CD4-positive, CD25-positive, alpha-beta regulatory T cell (primary cell): ENCODE measurements around the gene PDGFC. TPM values are rescaled to one million over a fixed set of nuclear protein-coding genes. Genes with fewer than 3 reads are reported as not detected.

Experiments used
- ATAC-seq, 2 donors: fragments of 150-1000 bp; cut with Tn5 transposase; one replicate each; pipeline ENCODE4 v1.10.0; 2021; ENCODE audit warnings: low read depth in 2 of 2, moderate number of reproducible peaks in 2 of 2, moderate library complexity in 1 of 2
- DNase-seq, 3 donors: peaks; one replicate each; pipeline versions ENCODE4 v3.0.0 to v3.0.0-alpha.2; 2012 to 2022; ENCODE audit warnings: mixed read lengths in 1 of 3
- H3K27ac ChIP-seq: one replicate; pipeline ENCODE4 v1.7.0; 2013; ENCODE audit warnings: mild to moderate bottlenecking, low read length; ENCODE audit not compliant: insufficient read depth, poor library complexity, severe bottlenecking
- H3K27me3 ChIP-seq: one replicate; pipeline ENCODE4 v1.7.0; 2013; ENCODE audit warnings: low read length; ENCODE audit not compliant: control insufficient read depth, insufficient read depth
- H3K36me3 ChIP-seq: one replicate; pipeline ENCODE4 v1.7.0; 2013; ENCODE audit warnings: mild to moderate bottlenecking, low read length, moderate library complexity; ENCODE audit not compliant: control insufficient read depth, insufficient read depth
- H3K4me1 ChIP-seq: 2 replicates; pipeline ENCODE4 v1.7.0; 2013; ENCODE audit warnings: mild to moderate bottlenecking, low read length; ENCODE audit not compliant: insufficient read depth, control insufficient read depth, poor library complexity, severe bottlenecking
- H3K4me3 ChIP-seq: one replicate; pipeline ENCODE4 v1.7.0; 2013; ENCODE audit warnings: low read depth, mild to moderate bottlenecking, low read length, moderate library complexity
- H3K9me3 ChIP-seq, 2 experiments: 1 replicate in 1 of 2; 2 replicates in 1 of 2; pipeline ENCODE4 v1.7.0; 2013; ENCODE audit warnings: low read length in 2 of 2, mild to moderate bottlenecking in 1 of 2, moderate library complexity in 1 of 2; ENCODE audit not compliant: control insufficient read depth in 2 of 2
- H3K27ac Mint-ChIP-seq, 3 donors: one replicate each; pipeline ENCODE4 v1.8.0; 2020 to 2022; ENCODE audit warnings: mild to moderate bottlenecking in 3 of 3, mixed read lengths in 3 of 3, moderate library complexity in 2 of 3
- H3K27me3 Mint-ChIP-seq: one replicate; pipeline ENCODE4 v1.8.0; 2022; ENCODE audit warnings: mild to moderate bottlenecking, mixed read lengths
- H3K36me3 Mint-ChIP-seq: one replicate; pipeline ENCODE4 v1.8.0; 2020; ENCODE audit warnings: mixed read lengths
- H3K4me1 Mint-ChIP-seq, 4 donors: one replicate each; pipeline ENCODE4 v1.8.0; 2020 to 2022; ENCODE audit warnings: mixed read lengths in 4 of 4, mild to moderate bottlenecking in 1 of 4
- H3K4me3 Mint-ChIP-seq, 4 donors: one replicate each; pipeline ENCODE4 v1.8.0; 2020 to 2022; ENCODE audit warnings: mild to moderate bottlenecking in 4 of 4, mixed read lengths in 4 of 4, moderate library complexity in 3 of 4
- H3K9me3 Mint-ChIP-seq, 7 donors: one replicate each; pipeline ENCODE4 v1.8.0; 2020 to 2022; ENCODE audit warnings: mixed read lengths in 7 of 7, mild to moderate bottlenecking in 3 of 7, moderate library complexity in 2 of 7
- polyA plus RNA-seq, 4 donors: library from polyadenylated mRNA; unstranded; fragments of 300-500 nt; fragmentation: Illumina TruSeq; gene quantifications; one replicate each; pipeline ENCODE4 v1.2.3, GENCODE V29; 2021
- total RNA-seq: library from RNA; stranded (reverse); gene quantifications from one replicate; pipeline ENCODE4 v1.2.3, GENCODE V29; 2022

The PDGFC gene
- total and polyA plus RNA-seq, 5 donors from 2014 or later = 0.62 TPM; not detected in 4

DNA sequence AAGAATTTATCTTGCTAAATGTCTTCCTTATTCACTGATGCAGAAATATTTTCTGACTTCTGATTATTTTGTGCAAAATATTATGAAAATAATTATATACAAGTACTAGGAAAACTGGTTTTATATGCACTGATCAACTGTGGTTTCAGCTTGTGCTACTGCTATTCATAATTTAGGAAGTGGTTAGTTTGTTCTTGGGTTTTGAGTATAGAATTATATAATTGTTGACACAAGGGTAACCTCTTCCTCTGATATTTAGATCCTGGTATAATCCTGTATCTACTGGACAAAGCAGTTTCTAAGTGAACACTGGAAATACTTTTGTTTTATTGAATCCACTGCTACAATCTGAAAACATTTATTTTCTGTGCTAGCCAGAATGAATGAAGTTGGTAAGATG is 182.8 kb downstream of the PDGFC start:
- H3K4me3 ChIP-seq = no peak overlapping the region
- no peak for DNase-seq
- no peak overlapping the region for H3K27ac ChIP-seq
- no peaks in the 10 kb centered on the region for H3K4me1 Mint-ChIP-seq
- ATAC-seq = no peak
- H3K27me3 ChIP-seq = no peaks in the 10 kb centered on the region
- H3K27ac Mint-ChIP-seq = no peak overlapping the region
- H3K9me3 Mint-ChIP-seq = peaks cover 0 to 7% (median 2%) of the 10 kb centered on the region in 7 donors
- H3K36me3 ChIP-seq = no peaks in the 10 kb centered on the region
- no peaks in the 10 kb centered on the region for H3K27me3 Mint-ChIP-seq
- no peaks in the 10 kb centered on the region for H3K4me1 ChIP-seq
- peaks cover 0 to 3% of the 10 kb centered on the region in 2 experiments for H3K9me3 ChIP-seq
- H3K4me3 Mint-ChIP-seq = no peak overlapping the region
- H3K36me3 Mint-ChIP-seq = no peaks in the 10 kb centered on the region

- Mint-ChIP-seq H3K9me3 (peaks cover 0 to 14% (median 4%) of the 10 kb centered on the region in 7 donors), H3K4me1 (no peaks in the 10 kb centered on the region), H3K4me3 (no peak overlapping the region), H3K27ac (no peak overlapping the region), H3K27me3 (no peaks in the 10 kb centered on the region), H3K36me3 (no peaks in the 10 kb centered on the region)
- no peaks in the 10 kb centered on the region for H3K4me1 ChIP-seq
- DNase-seq (no peak), ATAC-seq (no peak)
- H3K9me3 ChIP-seq = peaks cover 0 to 3% of the 10 kb centered on the region in 2 experiments
- no peak overlapping the region for H3K27ac ChIP-seq
- H3K36me3 ChIP-seq = no peaks in the 10 kb centered on the region
- no peaks in the 10 kb centered on the region for H3K27me3 ChIP-seq
- no peak overlapping the region for H3K4me3 ChIP-seq
Observed at GRCh38 chr4:156786713-156787112, 184.9 kb downstream of the PDGFC start.

DNA sequence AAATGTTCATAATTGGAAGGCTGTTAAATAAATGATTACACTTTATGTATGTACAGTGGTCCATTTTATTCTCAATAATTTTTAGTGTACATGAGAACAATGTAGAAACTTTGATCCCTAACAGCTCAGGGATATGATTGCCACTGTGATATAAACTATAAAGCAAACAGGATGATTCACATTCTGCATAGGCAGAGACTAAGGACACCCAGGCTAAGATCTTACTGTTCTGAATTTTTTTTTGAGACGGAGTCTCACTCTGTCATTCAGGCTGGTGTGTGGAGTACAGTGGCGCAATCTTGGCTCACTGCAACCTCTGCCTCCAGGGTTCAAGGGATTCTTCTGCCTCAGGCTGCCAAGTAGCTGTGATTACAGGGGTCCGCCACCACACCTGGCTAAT is 186.6 kb downstream of the PDGFC start:
- H3K27me3 ChIP-seq = no peaks in the 10 kb centered on the region
- Mint-ChIP-seq H3K27me3 (no peaks in the 10 kb centered on the region), H3K4me1 (no peaks in the 10 kb centered on the region), H3K4me3 (no peak overlapping the region), H3K27ac (no peak overlapping the region), H3K9me3 (peaks cover 0 to 13% (median 7%) of the 10 kb centered on the region in 7 donors), H3K36me3 (no peaks in the 10 kb centered on the region)
- no peak overlapping the region for H3K27ac ChIP-seq
- H3K4me1 ChIP-seq = no peaks in the 10 kb centered on the region
- no peak overlapping the region for H3K4me3 ChIP-seq
- H3K36me3 ChIP-seq = no peaks in the 10 kb centered on the region
- H3K9me3 ChIP-seq = peaks cover 0 to 3% of the 10 kb centered on the region in 2 experiments
- DNase-seq = no peak
- ATAC-seq = no peak

DNA sequence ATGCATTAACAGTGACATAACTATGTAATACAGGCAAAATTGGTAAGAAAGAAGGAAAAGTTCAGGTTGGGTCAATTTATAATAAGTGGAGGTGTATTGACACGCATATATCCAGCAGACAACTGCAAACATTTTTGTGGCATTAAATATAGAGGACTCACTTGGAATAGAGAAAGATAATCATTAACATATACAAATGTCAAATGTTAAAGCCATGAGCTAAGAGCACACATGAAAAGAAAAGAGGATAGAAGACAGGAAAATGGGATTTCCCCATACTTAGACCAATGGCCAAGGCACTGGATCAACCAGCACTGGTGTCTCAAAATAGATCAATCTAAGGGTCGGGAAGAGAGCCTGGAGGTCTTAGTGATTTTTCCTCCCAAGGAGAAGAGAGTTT is 187.6 kb downstream of the PDGFC start:
- H3K27me3 ChIP-seq = no peaks in the 10 kb centered on the region
- H3K4me3 ChIP-seq = no peak overlapping the region
- Mint-ChIP-seq H3K4me1 (no peaks in the 10 kb centered on the region), H3K9me3 (peaks cover 0 to 13% (median 7%) of the 10 kb centered on the region in 7 donors), H3K27me3 (no peaks in the 10 kb centered on the region), H3K36me3 (no peaks in the 10 kb centered on the region), H3K4me3 (no peak overlapping the region), H3K27ac (no peak overlapping the region)
- H3K4me1 ChIP-seq = no peaks in the 10 kb centered on the region
- DNase-seq (no peak), ATAC-seq (no peak)
- peaks cover 0 to 3% of the 10 kb centered on the region in 2 experiments for H3K9me3 ChIP-seq
- no peaks in the 10 kb centered on the region for H3K36me3 ChIP-seq
- no peak overlapping the region for H3K27ac ChIP-seq

DNA sequence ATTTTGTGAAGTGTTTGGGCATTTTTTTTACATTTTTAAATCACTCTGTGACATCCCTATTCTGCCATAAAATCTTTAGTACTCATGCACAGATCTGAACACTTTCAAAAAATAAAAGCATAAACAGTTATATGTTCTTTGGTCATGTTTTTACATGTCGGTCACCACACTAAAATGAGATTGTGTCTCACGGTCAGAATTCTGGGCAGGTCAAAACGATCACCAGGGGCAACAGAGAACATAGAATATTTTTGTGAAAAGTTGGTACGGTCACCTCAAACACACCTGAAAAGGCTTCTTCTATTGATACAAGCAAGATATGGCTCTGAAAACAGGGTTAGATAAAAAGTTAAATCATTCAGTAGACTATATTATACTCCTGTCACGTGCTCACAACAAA is 189.1 kb downstream of the PDGFC start:
- no peak overlapping the region for H3K27ac Mint-ChIP-seq
- Histone ChIP-seq H3K36me3 (no peaks in the 10 kb centered on the region), H3K4me3 (no peak overlapping the region), H3K9me3 (peaks cover 0 to 3% of the 10 kb centered on the region in 2 experiments), H3K27ac (no peak overlapping the region), H3K4me1 (no peaks in the 10 kb centered on the region), H3K27me3 (no peaks in the 10 kb centered on the region)
- H3K4me3 Mint-ChIP-seq = no peak overlapping the region
- ATAC-seq (no peak), DNase-seq (no peak)
- no peaks in the 10 kb centered on the region for H3K27me3 Mint-ChIP-seq
- no peaks in the 10 kb centered on the region for H3K4me1 Mint-ChIP-seq
- H3K9me3 Mint-ChIP-seq = peaks cover 0 to 14% (median 5%) of the 10 kb centered on the region in 7 donors
- H3K36me3 Mint-ChIP-seq = no peaks in the 10 kb centered on the region

- Histone ChIP-seq H3K4me1 (no peaks in the 10 kb centered on the region), H3K9me3 (no peaks in the 10 kb centered on the region), H3K4me3 (no peak overlapping the region), H3K27ac (no peak overlapping the region), H3K27me3 (no peaks in the 10 kb centered on the region), H3K36me3 (no peaks in the 10 kb centered on the region)
- Mint-ChIP-seq H3K27ac (no peak overlapping the region), H3K36me3 (no peaks in the 10 kb centered on the region), H3K4me1 (no peaks in the 10 kb centered on the region), H3K9me3 (peaks cover 0 to 14% (median 5%) of the 10 kb centered on the region in 7 donors), H3K27me3 (no peaks in the 10 kb centered on the region), H3K4me3 (no peak overlapping the region)
- DNase-seq = no peak
- ATAC-seq = no peak
Observed at GRCh38 chr4:156781852-156782251, 189.7 kb downstream of the PDGFC start.

GRCh38 chr4:156779774-156780173 is 191.8 kb downstream of the PDGFC start:
- ATAC-seq (no peak), DNase-seq (no peak)
- Histone ChIP-seq H3K9me3 (no peaks in the 10 kb centered on the region), H3K27me3 (no peaks in the 10 kb centered on the region), H3K27ac (no peak overlapping the region), H3K36me3 (no peaks in the 10 kb centered on the region), H3K4me1 (no peaks in the 10 kb centered on the region), H3K4me3 (no peak overlapping the region)
- no peaks in the 10 kb centered on the region for H3K27me3 Mint-ChIP-seq
- H3K27ac Mint-ChIP-seq = no peak overlapping the region
- H3K4me3 Mint-ChIP-seq = no peak overlapping the region
- H3K4me1 Mint-ChIP-seq = no peaks in the 10 kb centered on the region
- H3K9me3 Mint-ChIP-seq = peaks cover 0 to 14% (median 5%) of the 10 kb centered on the region in 7 donors
- no peaks in the 10 kb centered on the region for H3K36me3 Mint-ChIP-seq

- Histone ChIP-seq H3K4me3 (no peak overlapping the region), H3K27me3 (no peaks in the 10 kb centered on the region), H3K27ac (no peak overlapping the region), H3K9me3 (no peaks in the 10 kb centered on the region), H3K36me3 (no peaks in the 10 kb centered on the region), H3K4me1 (no peaks in the 10 kb centered on the region)
- ATAC-seq (no peak), DNase-seq (no peak)
- Mint-ChIP-seq H3K27me3 (no peaks in the 10 kb centered on the region), H3K4me3 (no peak overlapping the region), H3K27ac (no peak overlapping the region), H3K9me3 (peaks cover 0 to 13% (median 5%) of the 10 kb centered on the region in 7 donors), H3K4me1 (no peaks in the 10 kb centered on the region), H3K36me3 (no peaks in the 10 kb centered on the region)
Observed at GRCh38 chr4:156779042-156779441, 192.6 kb downstream of the PDGFC start.
